ENCODE results near the gene ILDR1. TPM values are rescaled to one million over a fixed set of nuclear protein-coding genes. Genes with fewer than 3 reads are reported as not detected.

The ILDR1 gene
- total and polyA plus RNA-seq, 2 of the 8 experiments (the other 6 are each of a cell fraction or from before 2014, with no cell fraction given) = 1.8 TPM

- no peak for TF ChIP-seq EZH2 (IDR thresholded peaks at IDR 0.05; ENCODE audit: low read depth, low read length, severe bottlenecking)
- TF ChIP-seq ZNF274 (IDR thresholded peaks at IDR 0.05; ENCODE audit: borderline replicate concordance, extremely low read depth, low read length) = no peak
- no peak for TF ChIP-seq CBX5 (IDR thresholded peaks at IDR 0.05; ENCODE audit: low read depth, low read length)
- TF ChIP-seq EGR1 (IDR thresholded peaks at IDR 0.05; ENCODE audit: borderline replicate concordance, low read depth, low read length) = no peak
Observed at GRCh38 chr3:122003606-122004005, 18.4 kb downstream of the ILDR1 start (continued).

Measured in H1 (cell line).